Esophagus mucosa (tissue), 1 donor: ENCODE measurements around the gene CENPQ. TPM values are rescaled to one million over a fixed set of nuclear protein-coding genes. Genes with fewer than 3 reads are reported as not detected.

Source experiments
- ATAC-seq: fragments of 200-7000 bp; cut with Tn5 transposase; one replicate; pipeline ENCODE4 v1.9.1; 2020
- total RNA-seq: library from RNA; stranded (reverse); gene quantifications from one replicate; pipeline ENCODE4 v1.2.4, GENCODE V29; 2023
- donor health status: DM: yes; HTN: yes; CAD: no.

The CENPQ gene
- total RNA-seq, 1 donor from 2014 or later, result 3.3 TPM

DNA sequence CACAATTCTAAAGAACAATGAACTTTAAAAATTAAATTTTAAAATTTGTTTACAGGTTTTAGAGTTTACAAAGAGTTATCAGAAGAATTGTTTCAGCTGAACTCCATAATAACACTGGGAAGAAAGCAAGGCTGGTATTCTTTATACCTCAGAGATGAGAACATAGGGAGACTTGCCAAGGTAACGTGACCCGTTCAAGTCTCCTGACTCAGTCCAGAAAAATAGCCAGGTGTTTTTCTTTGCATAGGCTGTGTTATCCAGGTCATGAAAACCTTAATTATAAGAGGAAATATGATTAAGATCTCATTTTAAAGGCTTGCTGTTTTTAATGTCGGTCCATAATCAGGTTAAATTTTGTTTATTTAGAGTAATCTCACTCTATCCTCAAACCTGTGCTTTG, 78.8 kb downstream of the CENPQ start:
- peak; percentile 29 for ATAC-seq

Other genes with a start within 250 kb of the CENPQ start
- 15.3 TPM for gene MMUT, start 117 bp upstream of the CENPQ start, total RNA-seq
- gene GLYATL3, start 36.6 kb downstream of the CENPQ start, total RNA-seq, result not detected
- gene C6orf141, start 87.3 kb downstream of the CENPQ start, total RNA-seq, result 9.3 TPM
- not detected for gene RHAG, start 173.5 kb downstream of the CENPQ start, total RNA-seq